IMR-90 (cell line): ENCODE results near the gene SYS1. TPM values are rescaled to one million over a fixed set of nuclear protein-coding genes. Genes with fewer than 3 reads are reported as not detected.

Experiments
- ATAC-seq: fragments of 200-7000 bp; cut with Tn5 transposase; 2 replicates; pipeline ENCODE4 v1.9.1; 2020; ENCODE audit warnings: low read depth, mild to moderate bottlenecking, moderate library complexity
- BruUV-seq: library from RNA; stranded (reverse); fragments of 400-500 nt; replicated peaks from 2 replicates; lab custom pipeline; 2021; lab: Mats Ljungman, UMichigan
- CTCF ChIA-PET: fragments of 300-600 bp; formaldehyde crosslinking; extraction: SDS; loops from one replicate; lab custom pipeline; 2021; ENCODE audit warnings: antibody characterized with exemption; lab: Yijun Ruan, JAX
- POLR2A ChIA-PET: fragments of 300-600 bp; sonication (Branson Sonifier 250); formaldehyde crosslinking; loops from one replicate; lab custom pipeline; 2022; ENCODE audit warnings: antibody characterized with exemption; ENCODE audit not compliant: unreplicated experiment; lab: Charles Lee
- DNase-seq: peaks from one replicate; pipeline ENCODE4 v3.0.0; 2013
- H2AFZ ChIP-seq: replicated peaks from 2 replicates; pipeline ENCODE3; 2013; ENCODE audit warnings: low read length, mild to moderate bottlenecking; ENCODE audit not compliant: poor library complexity
- H2AK5ac ChIP-seq: 2 replicates; pipeline ENCODE4 v1.6.1; 2013; ENCODE audit warnings: low read depth, low read length, inconsistent platforms
- H2AK9ac ChIP-seq: replicated peaks from 2 replicates; pipeline ENCODE3; 2013; ENCODE audit warnings: mild to moderate bottlenecking, low read depth, low read length, moderate library complexity; ENCODE audit not compliant: poor library complexity
- H2BK120ac ChIP-seq: 2 replicates; pipeline ENCODE4 v1.6.1; 2013; ENCODE audit warnings: low read depth, low read length, inconsistent platforms
- H2BK15ac ChIP-seq: 3 replicates; pipeline ENCODE4 v1.6.1; 2013; ENCODE audit warnings: low read depth, low read length, inconsistent platforms
- H2BK20ac ChIP-seq: 2 replicates; pipeline ENCODE4 v1.6.1; 2013; ENCODE audit warnings: low read depth, mild to moderate bottlenecking, inconsistent platforms, low read length, moderate library complexity
- H2BK5ac ChIP-seq: 2 replicates; pipeline ENCODE4 v1.6.1; 2013; ENCODE audit warnings: mild to moderate bottlenecking, low read depth, low read length, inconsistent platforms; ENCODE audit not compliant: poor library complexity, severe bottlenecking
- H3K14ac ChIP-seq: replicated peaks from 2 replicates; pipeline ENCODE4 v1.6.1; 2013; ENCODE audit warnings: low read depth, low read length, inconsistent platforms
- H3K18ac ChIP-seq: 2 replicates; pipeline ENCODE4 v1.6.1; 2013; ENCODE audit warnings: low read depth, low read length, control low read depth
- H3K23ac ChIP-seq: 2 replicates; pipeline ENCODE4 v1.6.1; 2013; ENCODE audit warnings: low read depth, low read length, inconsistent platforms
- H3K27ac ChIP-seq: 2 replicates; pipeline ENCODE4 v1.5.1; 2013; ENCODE audit warnings: mild to moderate bottlenecking, control low read depth, low read length; ENCODE audit not compliant: insufficient read depth
- H3K27me3 ChIP-seq: 2 replicates; pipeline ENCODE4 v1.6.1; 2013; ENCODE audit warnings: low read length; ENCODE audit not compliant: control insufficient read depth, insufficient read depth
- H3K36me3 ChIP-seq: 2 replicates; pipeline ENCODE4 v1.6.1; 2013; ENCODE audit warnings: low read length, mixed read lengths; ENCODE audit not compliant: control insufficient read depth, insufficient read depth
- H3K4ac ChIP-seq: 2 replicates; pipeline ENCODE4 v1.6.1; 2013; ENCODE audit warnings: low read depth, low read length, inconsistent platforms
- H3K4me1 ChIP-seq: 2 replicates; pipeline ENCODE4 v1.6.1; 2013; ENCODE audit warnings: low read length, mixed read lengths; ENCODE audit not compliant: control insufficient read depth, insufficient read depth
- H3K4me2 ChIP-seq: 2 replicates; pipeline ENCODE4 v1.6.1; 2013; ENCODE audit warnings: low read depth, mild to moderate bottlenecking, control low read depth, low read length, moderate library complexity
- H3K4me3 ChIP-seq: 2 replicates; pipeline ENCODE4 v1.5.1; 2013; ENCODE audit warnings: low read depth, mild to moderate bottlenecking, control low read depth, low read length, moderate library complexity; ENCODE audit not compliant: insufficient read depth
- H3K56ac ChIP-seq: 2 replicates; pipeline ENCODE4 v1.6.1; 2013; ENCODE audit warnings: low read length, inconsistent platforms; ENCODE audit not compliant: insufficient read depth; ENCODE audit errors: extremely low read depth
- H3K79me1 ChIP-seq, 2 experiments: 2 replicates each; pipeline ENCODE4 v1.6.1; 2013; ENCODE audit warnings: low read length in 2 of 2, inconsistent platforms in 1 of 2, low read depth in 1 of 2
- H3K9ac ChIP-seq: 2 replicates; pipeline ENCODE4 v1.6.1; 2013; ENCODE audit warnings: low read depth, low read length, control low read depth
- H3K9me1 ChIP-seq: 2 replicates; pipeline ENCODE4 v1.6.1; 2013; ENCODE audit warnings: low read length, inconsistent platforms; ENCODE audit not compliant: insufficient read depth
- H3K9me3 ChIP-seq: 2 replicates; pipeline ENCODE4 v1.6.1; 2013; ENCODE audit warnings: low read length; ENCODE audit not compliant: control insufficient read depth, insufficient read depth
- H4K20me1 ChIP-seq: 2 replicates; pipeline ENCODE4 v1.6.1; 2013; ENCODE audit warnings: low read length, inconsistent platforms; ENCODE audit not compliant: insufficient read depth
- H4K5ac ChIP-seq: 2 replicates; pipeline ENCODE4 v1.6.1; 2013; ENCODE audit warnings: mild to moderate bottlenecking, low read depth, low read length, control low read depth
- H4K8ac ChIP-seq, 2 experiments: 2 replicates each; pipeline ENCODE4 v1.6.1; 2013; ENCODE audit warnings: low read depth in 2 of 2, low read length in 2 of 2, control low read depth in 1 of 2, inconsistent platforms in 1 of 2
- H4K91ac ChIP-seq: 2 replicates; pipeline ENCODE4 v1.6.1; 2013; ENCODE audit warnings: low read depth, low read length, inconsistent platforms; ENCODE audit not compliant: insufficient read depth
- CEBPB ChIP-seq: IDR thresholded peaks from 2 replicates; pipeline ENCODE4 v1.6.1; 2012; ENCODE audit warnings: low read depth, low read length, improper control_type of control experiment
- CHD1 ChIP-seq: IDR thresholded peaks from 2 replicates; pipeline ENCODE4 v1.6.1; 2012; ENCODE audit warnings: low read depth, low read length, improper control_type of control experiment
- NFE2L2 ChIP-seq: fragments of 150-350 bp; IDR thresholded peaks from 2 replicates; pipeline ENCODE4 v1.6.1; 2016; ENCODE audit warnings: low read depth, mild to moderate bottlenecking, low read length
- POLR2A ChIP-seq: IDR thresholded peaks from 2 replicates; pipeline ENCODE4 v1.6.1; 2012; ENCODE audit warnings: mild to moderate bottlenecking, low read depth, low read length
- RAD21 ChIP-seq: IDR thresholded peaks from 2 replicates; pipeline ENCODE4 v1.6.1; 2012; ENCODE audit warnings: low read length, improper control_type of control experiment
- RFX5 ChIP-seq: IDR thresholded peaks from 2 replicates; pipeline ENCODE4 v1.8.0; 2012; ENCODE audit warnings: low read depth, mild to moderate bottlenecking, low read length, moderate library complexity
- WGBS, 2 experiments: methylation state at CpG; one replicate each; pipeline versions ENCODE4 v1.1.5 to v1.1.7; 2013; ENCODE audit warnings: missing lambda C conversion rate in 2 of 2; ENCODE audit not compliant: insufficient read length in 1 of 2; ENCODE audit errors: extremely low coverage in 2 of 2; 5-methylcytosine and 5-hydroxymethylcytosine counted together
- dilution Hi-C: fragments of 300-500 bp; cut with HindIII; formaldehyde crosslinking; loops from one replicate; pipeline ENCODE4 v1.14.3; 2018; ENCODE audit warnings: low sequenced_read_pairs; ENCODE audit not compliant: unreplicated experiment
- in situ Hi-C: fragments of 300-500 bp; cut with MboI; formaldehyde crosslinking; loops from 3 replicates; pipeline ENCODE4 v1.14.3; 2019; ENCODE audit warnings: low sequenced_read_pairs, inconsistent platforms, mixed read lengths
- intact Hi-C: fragments of 100-400 bp; cut with micrococcal nuclease; formaldehyde crosslinking; loops from 2 replicates; pipeline ENCODE4 v1.10.0; 2022
- polyA plus RNA-seq, 3 experiments: library from polyadenylated mRNA; depleted of rRNA; stranded (reverse); fragments of >200 nt; gene quantifications; 2 replicates each; pipeline ENCODE4 v1.2.3, GENCODE V29; 2012; ENCODE audit warnings: low replicate concordance in 1 of 3
- total RNA-seq: library from RNA; depleted of rRNA; stranded (reverse); fragments of >200 nt; gene quantifications from 2 replicates; pipeline ENCODE4 v1.2.3, GENCODE V29; 2012
- TF ChIP-seq, protein P1 (sequence below): conservative IDR thresholded peaks from 2 replicates; pipeline ENCODE4 v1.5.1; 2012; ENCODE audit warnings: mild to moderate bottlenecking, low read depth, low read length, improper control_type of control experiment

The SYS1 gene
- total and polyA plus RNA-seq, 2 of the 4 experiments (the other 2 are of a cell fraction): 12.9 to 24.6 TPM

DNA sequence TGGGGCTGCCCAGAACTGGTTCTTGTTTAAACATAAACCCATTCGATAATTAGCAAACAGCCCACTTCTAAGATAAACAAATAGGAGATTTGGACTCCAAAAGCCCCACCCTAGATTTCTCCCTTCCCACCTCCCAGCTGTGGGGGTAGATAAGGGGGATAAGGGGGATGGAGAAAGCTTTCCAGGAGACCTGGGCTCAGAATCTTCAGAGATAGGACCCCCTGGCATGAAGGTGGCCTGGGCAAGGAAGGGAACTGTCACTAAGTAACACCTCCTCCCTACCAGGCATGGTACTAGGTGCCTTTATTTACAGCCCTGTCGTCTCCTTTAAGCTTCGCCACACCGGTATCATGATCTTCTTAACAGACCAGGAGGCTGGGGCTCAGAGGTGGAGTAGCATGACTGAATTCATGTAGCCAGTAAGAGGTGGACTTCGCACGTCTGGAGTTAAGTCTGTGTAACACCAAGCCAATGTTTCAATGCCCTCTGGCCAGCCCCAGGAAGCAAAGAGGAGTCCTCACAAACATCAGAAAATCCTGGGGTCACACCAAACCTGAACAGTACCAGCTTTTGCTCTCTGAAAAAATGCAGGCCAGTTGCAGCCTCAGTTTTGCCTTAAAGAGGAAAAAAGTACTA, 19.3 kb upstream of the SYS1 start:
- WGBS, 2 experiments: no CpG with 5 or more reads among the region's 6 CpGs
- Histone ChIP-seq H2BK5ac (peak overlapping the region; percentile 93), H2BK120ac (peak overlapping the region; percentile 95), H3K9me3 (no peaks in the 10 kb centered on the region), H4K5ac (peak overlapping the region; percentile 65), H3K27ac (peak overlapping the region; percentile 92), H4K8ac (peak overlapping the region; percentile 73 to 78), H3K9me1 (peaks cover 33% of the 10 kb centered on the region), H3K36me3 (peaks cover 29% of the 10 kb centered on the region), H3K18ac (peak overlapping the region; percentile 71), H4K20me1 (peaks cover 42% of the 10 kb centered on the region), H3K56ac (peak overlapping the region; percentile 84), H3K4me2 (peak overlapping the region; percentile 87), H2BK20ac (peak overlapping the region; percentile 96), H3K4me3 (peak overlapping the region; percentile 21; the same call in 1 of the 2 replicates), H3K4ac (peak overlapping the region; percentile 99), H4K91ac (peak overlapping the region; percentile 99), H2BK15ac (peak overlapping the region; percentile 99; the same call in 2 of the 3 replicates), H3K27me3 (no peaks in the 10 kb centered on the region), H2AK5ac (peak overlapping the region; percentile 97), H2AFZ (peak overlapping the region; percentile 76), H3K4me1 (peaks cover 55% of the 10 kb centered on the region), H3K14ac (peak overlapping the region; percentile 93), H2AK9ac (peak overlapping the region; percentile 91), H3K23ac (peak overlapping the region; percentile 98), H3K79me1 (peaks cover 11 to 88% of the 10 kb centered on the region in 2 experiments), H3K9ac (peak overlapping the region; percentile 71)
- in situ Hi-C loops (loop anchor here (25.0 kb wide), 1 partner anchor 569 kb away; the partner anchor contains the start of gene PLTP), intact Hi-C loops (no loop called here), dilution Hi-C loops (no loop called here)
- DNase-seq (no peak), ATAC-seq (0 out of 2 replicates have a peak, but pooled peaks have one; percentile 1)
- CTCF ChIA-PET: no interaction called here
- POLR2A ChIA-PET: interaction anchor here (1.6 to 1.9 kb wide), 2 partner anchors 8 to 428 kb away, joined by 4 to 5 read pairs; no protein-coding TSS in a partner anchor
- BruUV-seq: no TSS peak
- no peak for TF ChIP-seq POLR2A
- TF ChIP-seq RAD21: no peak
- TF ChIP-seq, protein P1, sequence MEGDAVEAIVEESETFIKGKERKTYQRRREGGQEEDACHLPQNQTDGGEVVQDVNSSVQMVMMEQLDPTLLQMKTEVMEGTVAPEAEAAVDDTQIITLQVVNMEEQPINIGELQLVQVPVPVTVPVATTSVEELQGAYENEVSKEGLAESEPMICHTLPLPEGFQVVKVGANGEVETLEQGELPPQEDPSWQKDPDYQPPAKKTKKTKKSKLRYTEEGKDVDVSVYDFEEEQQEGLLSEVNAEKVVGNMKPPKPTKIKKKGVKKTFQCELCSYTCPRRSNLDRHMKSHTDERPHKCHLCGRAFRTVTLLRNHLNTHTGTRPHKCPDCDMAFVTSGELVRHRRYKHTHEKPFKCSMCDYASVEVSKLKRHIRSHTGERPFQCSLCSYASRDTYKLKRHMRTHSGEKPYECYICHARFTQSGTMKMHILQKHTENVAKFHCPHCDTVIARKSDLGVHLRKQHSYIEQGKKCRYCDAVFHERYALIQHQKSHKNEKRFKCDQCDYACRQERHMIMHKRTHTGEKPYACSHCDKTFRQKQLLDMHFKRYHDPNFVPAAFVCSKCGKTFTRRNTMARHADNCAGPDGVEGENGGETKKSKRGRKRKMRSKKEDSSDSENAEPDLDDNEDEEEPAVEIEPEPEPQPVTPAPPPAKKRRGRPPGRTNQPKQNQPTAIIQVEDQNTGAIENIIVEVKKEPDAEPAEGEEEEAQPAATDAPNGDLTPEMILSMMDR: no peak
- no peak for TF ChIP-seq CHD1
- TF ChIP-seq RFX5: no peak
- TF ChIP-seq NFE2L2: no peak
- no peak for TF ChIP-seq CEBPB
